Right lobe of liver (tissue), 6 donors: ENCODE data around the gene DIS3L2. TPM values are rescaled to one million over a fixed set of nuclear protein-coding genes. Genes with fewer than 3 reads are reported as not detected.

Source experiments
- ATAC-seq, 4 donors: fragments of 200-7000 bp; cut with Tn5 transposase; one replicate each; pipeline ENCODE4 v1.9.1; 2020; ENCODE audit warnings: mild to moderate bottlenecking in 4 of 4, moderate library complexity in 4 of 4
- DNase-seq, 3 donors: peaks; one replicate each; pipeline ENCODE4 v3.0.0-alpha.2; 2020
- H3K27ac ChIP-seq, 3 donors: fragments of 200-600 bp; one replicate each; pipeline ENCODE4 v1.8.0; 2022
- H3K27me3 ChIP-seq, 2 donors: fragments of 200-600 bp; one replicate each; pipeline ENCODE4 v1.8.0; 2022
- H3K36me3 ChIP-seq, 4 donors: fragments of 200-600 bp; sonication (generic) in 1 of 4; one replicate each; pipeline versions ENCODE4 v1.5.1 to v1.8.0; 2017 to 2022; ENCODE audit warnings: control low read depth in 1 of 4
- H3K4me1 ChIP-seq, 4 donors: fragments of 200-600 bp; sonication (generic) in 1 of 4; one replicate each; pipeline versions ENCODE4 v1.5.1 to v1.8.0; 2017 to 2022; ENCODE audit warnings: control low read depth in 1 of 4
- H3K4me3 ChIP-seq, 3 donors: fragments of 200-600 bp; one replicate each; pipeline ENCODE4 v1.8.0; 2022
- H3K9me3 ChIP-seq, 4 donors: fragments of 200-600 bp; sonication (generic) in 1 of 4; one replicate each; pipeline versions ENCODE4 v1.5.1 to v1.8.0; 2017 to 2022; ENCODE audit warnings: control low read depth in 1 of 4
- POLR2A ChIP-seq: fragments of 450-650 bp; IDR thresholded peaks from one replicate; pipeline ENCODE4 v1.6.1; 2017; ENCODE audit warnings: antibody characterized with exemption, mild to moderate bottlenecking
- WGBS: methylation state at CpG from one replicate; pipeline ENCODE4 v1.1.6; 2018; ENCODE audit warnings: low coverage, low lambda C conversion rate; ENCODE audit not compliant: insufficient coverage; ENCODE audit errors: missing lambda C conversion rate; 5-methylcytosine and 5-hydroxymethylcytosine counted together
- intact Hi-C, 2 donors: fragments of 100-400 bp; cut with DNase I; formaldehyde crosslinking; loops; one replicate each; pipeline versions ENCODE4 v1.11.2 to v1.14.1; 2022
- total RNA-seq, 6 experiments: library from RNA; depleted of rRNA in 2 of 6; stranded (reverse); fragments of >200 nt in 2 of 6; fragmentation: NEBNext Ultra II Directional in 3 of 6; extraction: Animal tissue kit (Norgen Biotek cat#: 25700) in 3 of 6; gene quantifications; one replicate each; pipeline versions ENCODE4 v1.1.0 to v1.2.4, GENCODE V29; 2016 to 2023
- TF ChIP-seq, protein P1 (sequence below), 4 donors: fragments of 200-600 bp in 3 of 4; fragments of 450-650 bp in 1 of 4; IDR thresholded peaks; one replicate each; pipeline versions ENCODE4 v1.5.1 to v1.8.0; 2016 to 2022; ENCODE audit warnings: antibody characterized with exemption in 4 of 4, mild to moderate bottlenecking in 2 of 4
- donor health status: DM: no; HTN: yes; CAD: no.
- donor health status: DM: no; HTN: no; CAD: no.
- donor health status: DM: no; HTN: no; CAD: no.
- donor health status: DM: no; HTN: yes; CAD: no.
- donor health status: DM: no; HTN: yes; CAD: no.

Gene DIS3L2
- total RNA-seq, 6 experiments from 2014 or later = 8.1 to 22.3 (median 16.7) TPM

DNA sequence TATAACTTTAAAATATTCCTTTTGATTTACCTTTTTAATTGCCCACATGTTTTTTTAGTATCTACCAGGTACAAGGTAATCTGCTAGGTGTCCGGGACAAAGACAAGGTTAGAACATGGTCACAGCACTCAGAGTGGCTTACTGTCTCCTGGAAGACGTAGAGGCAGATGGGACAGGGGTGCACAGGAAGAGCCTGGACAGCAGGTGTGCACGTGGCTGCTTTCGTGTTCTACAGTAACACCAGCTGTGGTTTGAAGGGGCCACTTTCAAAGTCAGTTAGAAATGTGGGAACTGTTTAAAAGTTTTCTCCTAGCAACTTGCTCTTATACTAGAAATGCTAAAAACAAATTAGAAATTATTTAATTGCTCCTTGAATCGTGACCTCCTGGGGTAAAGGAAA, 314.2 kb downstream of the DIS3L2 start:
- no peaks in the 10 kb centered on the region for H3K4me1 ChIP-seq
- ATAC-seq (no peak), DNase-seq (no peak)
- H3K9me3 ChIP-seq = no peaks in the 10 kb centered on the region
- WGBS = 51% methylated on average over 5 of the region's 5 CpGs
- intact Hi-C loops = no loop called here
- H3K4me3 ChIP-seq = no peak overlapping the region
- H3K36me3 ChIP-seq = no peaks in the 10 kb centered on the region
- no peaks in the 10 kb centered on the region for H3K27me3 ChIP-seq
- H3K27ac ChIP-seq = no peak overlapping the region
- no peak for TF ChIP-seq POLR2A
- TF ChIP-seq, protein P1, sequence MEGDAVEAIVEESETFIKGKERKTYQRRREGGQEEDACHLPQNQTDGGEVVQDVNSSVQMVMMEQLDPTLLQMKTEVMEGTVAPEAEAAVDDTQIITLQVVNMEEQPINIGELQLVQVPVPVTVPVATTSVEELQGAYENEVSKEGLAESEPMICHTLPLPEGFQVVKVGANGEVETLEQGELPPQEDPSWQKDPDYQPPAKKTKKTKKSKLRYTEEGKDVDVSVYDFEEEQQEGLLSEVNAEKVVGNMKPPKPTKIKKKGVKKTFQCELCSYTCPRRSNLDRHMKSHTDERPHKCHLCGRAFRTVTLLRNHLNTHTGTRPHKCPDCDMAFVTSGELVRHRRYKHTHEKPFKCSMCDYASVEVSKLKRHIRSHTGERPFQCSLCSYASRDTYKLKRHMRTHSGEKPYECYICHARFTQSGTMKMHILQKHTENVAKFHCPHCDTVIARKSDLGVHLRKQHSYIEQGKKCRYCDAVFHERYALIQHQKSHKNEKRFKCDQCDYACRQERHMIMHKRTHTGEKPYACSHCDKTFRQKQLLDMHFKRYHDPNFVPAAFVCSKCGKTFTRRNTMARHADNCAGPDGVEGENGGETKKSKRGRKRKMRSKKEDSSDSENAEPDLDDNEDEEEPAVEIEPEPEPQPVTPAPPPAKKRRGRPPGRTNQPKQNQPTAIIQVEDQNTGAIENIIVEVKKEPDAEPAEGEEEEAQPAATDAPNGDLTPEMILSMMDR (IDR thresholded peaks at IDR 0.05) = no peak

DNA sequence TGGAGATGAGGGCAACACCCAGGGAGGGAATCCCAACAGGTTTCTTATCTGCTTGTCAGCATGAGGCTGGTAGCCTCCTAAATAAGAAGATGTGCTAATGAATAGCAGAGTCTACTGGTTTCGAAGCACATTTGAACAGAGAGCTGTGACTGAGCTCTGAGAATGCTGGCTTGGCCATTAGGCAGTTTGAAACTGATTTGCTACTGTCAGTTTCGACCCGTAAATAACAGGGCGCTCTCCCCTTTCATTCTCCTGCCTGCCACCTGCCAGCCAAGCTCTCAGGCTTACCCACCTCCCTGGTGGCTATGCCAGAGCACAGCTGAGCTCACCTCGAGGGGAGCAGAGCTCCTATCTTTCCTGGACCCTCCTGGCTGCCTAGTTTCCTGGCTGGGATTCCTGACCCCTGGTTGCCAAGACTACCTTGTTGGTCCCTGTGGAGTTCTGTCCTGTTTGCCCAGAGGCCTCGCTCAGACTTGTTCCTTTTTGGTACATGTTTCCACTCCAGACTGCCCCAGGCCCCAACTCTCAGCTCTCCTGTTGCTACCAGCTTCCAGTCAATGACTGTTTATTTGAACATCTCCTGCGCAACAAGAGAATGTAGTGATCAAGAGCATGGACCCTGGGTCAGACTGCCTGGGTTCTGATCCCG, 314.7 kb downstream of the DIS3L2 start:
- no peak overlapping the region for H3K27ac ChIP-seq
- WGBS = 100% methylated on average over 1 of the region's 8 CpGs
- ATAC-seq (no peak), DNase-seq (no peak)
- no peaks in the 10 kb centered on the region for H3K27me3 ChIP-seq
- TF ChIP-seq POLR2A = no peak
- TF ChIP-seq, protein P1 (IDR thresholded peaks at IDR 0.05) = no peak
- intact Hi-C loops = no loop called here
- H3K36me3 ChIP-seq = no peaks in the 10 kb centered on the region
- no peak overlapping the region for H3K4me3 ChIP-seq
- no peaks in the 10 kb centered on the region for H3K4me1 ChIP-seq
- H3K9me3 ChIP-seq = no peaks in the 10 kb centered on the region

DNA sequence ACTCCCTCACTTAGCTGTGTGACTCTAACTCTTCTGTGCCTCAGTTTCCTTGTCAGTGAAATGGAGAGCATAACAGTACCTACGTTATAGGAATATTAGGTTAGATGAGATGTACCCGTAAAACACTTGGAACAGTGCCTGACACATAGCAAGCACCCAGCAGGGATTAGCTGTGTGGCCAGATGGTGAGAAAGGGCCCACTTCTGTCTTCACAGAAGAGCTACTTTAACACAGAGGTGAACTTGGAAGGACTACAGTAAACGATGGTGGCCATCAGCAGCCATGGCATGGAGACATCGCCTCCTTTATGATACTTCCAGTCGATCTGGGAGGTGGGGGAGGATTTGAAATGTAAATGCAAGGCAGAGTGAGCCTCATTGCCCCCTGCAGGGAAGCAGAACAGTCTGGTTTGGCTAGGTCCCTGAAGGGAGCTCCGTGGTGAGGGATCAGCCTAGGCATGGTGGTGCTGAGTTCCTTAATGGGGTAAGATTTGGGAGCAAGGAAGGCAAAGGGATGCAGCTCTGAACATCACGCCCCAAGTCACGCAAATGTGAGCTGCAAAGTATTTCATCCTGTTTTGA, 315.3 kb downstream of the DIS3L2 start:
- Histone ChIP-seq H3K9me3 (no peaks in the 10 kb centered on the region), H3K27ac (no peak overlapping the region), H3K4me3 (no peak overlapping the region), H3K27me3 (no peaks in the 10 kb centered on the region), H3K36me3 (no peaks in the 10 kb centered on the region), H3K4me1 (no peaks in the 10 kb centered on the region)
- WGBS = 80% methylated on average over 8 of the region's 8 CpGs
- TF ChIP-seq POLR2A = no peak
- TF ChIP-seq, protein P1 (IDR thresholded peaks at IDR 0.05) = no peak
- intact Hi-C loops = no loop called here
- ATAC-seq (no peak), DNase-seq (no peak)

DNA sequence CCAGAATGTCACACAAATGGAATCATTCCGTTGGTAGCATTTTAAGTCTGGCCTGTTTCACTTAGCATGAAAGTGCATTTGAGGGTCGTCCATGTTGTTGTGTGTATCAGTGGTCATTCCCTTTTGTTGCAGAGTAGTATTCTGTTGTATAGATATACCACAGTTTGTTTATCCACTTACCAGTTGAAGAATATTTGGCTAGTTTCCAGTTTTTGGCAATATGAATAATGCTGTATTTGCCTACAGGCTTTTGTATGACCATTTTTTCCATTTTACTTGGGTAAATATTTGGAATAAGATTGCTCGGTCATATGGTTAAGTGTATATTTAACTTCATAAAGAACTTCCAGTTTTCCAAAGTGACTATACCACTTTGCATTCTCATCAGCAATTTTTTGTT, 317.0 kb downstream of the DIS3L2 start:
- intact Hi-C loops = no loop called here
- H3K4me1 ChIP-seq = no peaks in the 10 kb centered on the region
- H3K27me3 ChIP-seq = no peaks in the 10 kb centered on the region
- H3K4me3 ChIP-seq = no peak overlapping the region
- DNase-seq = no peak
- H3K9me3 ChIP-seq = no peaks in the 10 kb centered on the region
- no peaks in the 10 kb centered on the region for H3K36me3 ChIP-seq
- ATAC-seq = no peak
- WGBS = 97% methylated on average over 3 of the region's 3 CpGs
- H3K27ac ChIP-seq = no peak overlapping the region
- no peak for TF ChIP-seq POLR2A
- TF ChIP-seq, protein P1 (IDR thresholded peaks at IDR 0.05) = no peak
